HG03457 (cell line): ENCODE results near the gene GH2.

Experiments
- ATAC-seq: cut with Tn5 transposase; IDR thresholded peaks from one replicate; pipeline ENCODE4 v1.9.1; 2021; ENCODE audit warnings: moderate number of reproducible peaks; ENCODE audit not compliant: unreplicated experiment

Gene GH2

DNA sequence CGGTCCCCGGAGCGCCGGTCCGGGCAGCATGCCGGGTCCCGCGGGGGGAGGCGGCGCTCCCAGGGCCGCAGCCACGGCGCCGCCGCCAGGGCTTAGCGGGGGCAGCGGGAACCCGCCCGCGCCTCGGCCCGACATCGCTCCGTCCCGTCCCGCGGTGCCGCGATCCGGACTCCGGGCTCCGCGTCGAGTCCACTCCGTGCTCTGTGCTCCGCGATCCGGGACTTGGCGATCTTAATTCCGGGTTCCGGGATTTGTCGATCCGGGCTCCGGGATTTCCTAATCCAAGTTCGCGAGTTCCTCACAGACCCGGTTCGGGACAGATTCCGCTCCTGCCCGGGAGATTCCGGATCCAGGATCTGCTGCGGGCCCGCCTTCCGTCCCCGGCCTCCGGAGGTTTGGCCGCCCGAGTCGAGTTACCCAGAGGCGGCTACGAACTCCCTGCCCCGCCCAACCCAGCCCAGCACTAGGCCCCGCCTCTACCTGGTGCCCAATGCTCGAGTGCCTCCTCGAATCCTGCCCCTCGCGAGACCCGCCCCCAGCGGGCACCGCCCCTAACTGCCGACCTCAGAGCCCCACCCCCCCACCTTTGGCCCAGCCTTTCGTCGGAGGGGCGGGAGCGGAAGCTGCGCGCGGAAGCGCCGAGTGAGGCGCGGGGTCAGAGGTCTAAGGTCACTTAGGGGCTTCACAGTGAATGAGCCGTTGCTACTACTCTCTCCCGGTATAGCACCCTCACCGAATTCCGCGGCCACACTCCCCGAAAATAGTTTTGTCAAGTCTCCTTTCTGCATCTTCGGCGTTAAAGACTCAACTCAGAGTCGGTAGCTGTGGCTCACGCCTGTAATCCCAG is 39.0 kb downstream of the GH2 start, which contains the start of gene SMARCD2:
Gene SMARCD2, minus strand, starts transcription at position 146 of the 847 bp plus-strand sequence. Its CDS starts 11 bp downstream, at position 135.
- peak; percentile 64 for ATAC-seq

DNA sequence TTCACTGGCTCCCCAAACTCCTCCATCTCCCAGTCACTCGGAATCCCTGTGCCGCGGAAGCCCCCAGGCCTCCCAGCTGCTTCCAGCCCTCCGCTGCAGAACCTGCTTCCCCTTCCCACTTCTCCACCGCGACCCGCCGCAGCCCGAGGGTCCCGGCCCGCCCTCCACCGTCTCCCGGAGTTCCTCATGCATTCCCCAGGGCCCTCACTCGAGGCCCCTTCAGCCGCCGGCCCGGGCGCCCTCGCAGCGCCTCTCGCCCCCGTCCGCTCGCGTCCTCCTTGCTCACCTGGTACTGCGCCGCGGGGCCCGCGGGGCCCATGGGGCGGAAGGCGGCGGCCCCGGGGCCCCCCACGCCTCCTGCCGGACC is 39.6 kb downstream of the GH2 start:
- ATAC-seq, result peak; percentile 6

DNA sequence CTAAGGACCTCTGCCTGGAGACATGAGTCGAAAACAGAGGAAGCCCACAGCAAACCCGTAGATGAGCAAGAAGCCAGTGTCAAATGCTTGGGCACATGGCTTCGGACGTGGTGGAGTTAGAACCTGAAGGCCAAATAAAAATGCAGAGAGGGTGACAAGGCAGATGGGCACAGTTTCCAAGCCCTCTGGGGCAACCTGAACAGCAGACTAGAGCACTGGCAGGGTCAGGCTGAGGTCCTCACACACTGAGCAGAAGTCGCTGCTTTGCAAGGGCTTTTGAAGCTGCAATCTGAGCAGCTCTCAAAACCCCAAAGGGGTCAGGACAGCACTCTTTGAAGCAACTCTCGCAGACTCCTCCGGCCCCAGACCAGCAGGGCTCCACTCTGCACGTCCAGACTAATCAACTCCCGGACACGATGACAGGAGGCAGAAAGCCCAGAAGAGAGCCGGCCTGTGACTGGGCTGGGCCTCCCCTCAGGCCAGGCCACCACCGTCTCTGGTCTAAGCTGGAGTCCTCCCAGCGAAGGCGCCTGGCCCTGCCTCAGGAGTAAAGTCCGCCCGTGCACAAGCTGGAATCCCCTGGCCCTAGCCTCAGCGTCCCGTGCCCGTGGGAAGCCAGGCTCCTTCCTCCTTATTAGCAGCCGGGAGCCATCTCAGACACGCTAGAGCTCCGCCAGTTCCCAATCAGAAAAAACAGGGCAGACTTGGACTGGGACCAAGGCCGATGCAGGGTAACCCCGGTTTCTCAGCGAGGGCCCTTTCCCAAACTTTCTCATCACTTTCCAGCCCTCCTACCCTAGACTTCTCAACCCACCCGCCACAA is 40.2 kb downstream of the GH2 start:
- ATAC-seq, result no peak

DNA sequence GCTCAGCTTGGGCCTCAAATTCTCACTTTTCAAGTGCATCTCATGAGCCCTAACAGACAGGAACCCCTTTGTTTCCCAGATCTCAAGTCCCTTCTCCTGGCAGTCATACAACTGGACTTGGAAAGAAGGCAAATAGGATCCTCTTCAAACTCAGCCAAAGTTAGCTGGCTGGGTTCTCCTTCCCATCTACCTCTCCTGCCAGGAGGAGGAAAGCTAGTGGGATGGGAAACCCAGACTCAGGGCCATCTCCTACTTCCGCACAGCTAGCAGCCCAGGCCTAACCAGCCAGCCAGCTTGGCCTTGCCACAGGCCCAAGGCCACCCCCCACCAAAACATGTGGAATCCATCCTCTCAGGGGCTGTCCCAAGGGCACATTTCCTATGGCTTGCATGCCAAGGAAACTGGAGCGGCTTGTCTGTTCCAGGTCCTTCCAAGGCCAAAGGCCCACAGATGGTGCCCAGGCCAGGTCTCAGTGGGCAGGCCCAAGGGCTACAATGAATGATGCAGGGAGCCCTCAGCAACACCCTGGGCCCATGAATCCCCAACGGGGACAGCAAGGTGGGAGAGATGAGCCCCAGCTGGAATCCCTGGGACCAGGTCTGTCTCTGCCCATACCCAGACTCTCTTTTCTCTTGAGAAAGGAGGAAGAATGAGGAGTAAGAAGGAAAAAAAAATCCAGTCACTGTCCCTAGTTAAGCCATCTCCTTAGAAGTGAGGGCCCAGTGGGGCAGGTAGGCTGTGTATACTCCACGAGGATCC is 41.0 kb downstream of the GH2 start:
- no peak for ATAC-seq

DNA sequence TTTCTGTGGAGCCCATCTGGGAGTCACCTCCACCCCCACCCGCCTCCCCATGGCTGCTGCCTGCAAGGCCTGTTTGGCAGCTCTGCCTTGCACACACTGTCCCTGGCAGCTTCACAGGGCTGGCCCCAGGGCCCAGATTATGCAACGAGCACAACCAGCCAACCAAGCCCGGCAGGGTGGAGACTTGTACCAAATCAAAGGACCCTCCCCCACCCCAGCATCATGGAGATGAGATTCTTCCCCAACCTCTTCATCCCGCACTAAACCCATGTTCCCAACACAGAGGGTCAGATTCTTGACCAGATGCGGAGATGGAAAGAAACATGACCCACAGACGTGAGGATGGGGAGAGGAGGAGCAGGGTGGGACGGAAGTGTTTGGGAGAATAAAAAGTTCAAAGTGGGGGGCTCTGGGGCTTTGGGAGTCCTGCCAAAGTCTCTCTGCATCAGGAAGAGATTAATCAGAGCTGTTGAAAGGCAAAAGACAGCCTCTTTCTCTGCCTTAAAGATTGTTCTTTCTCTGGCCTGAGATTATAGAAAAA is 43.0 kb downstream of the GH2 start:
- no peak for ATAC-seq

DNA sequence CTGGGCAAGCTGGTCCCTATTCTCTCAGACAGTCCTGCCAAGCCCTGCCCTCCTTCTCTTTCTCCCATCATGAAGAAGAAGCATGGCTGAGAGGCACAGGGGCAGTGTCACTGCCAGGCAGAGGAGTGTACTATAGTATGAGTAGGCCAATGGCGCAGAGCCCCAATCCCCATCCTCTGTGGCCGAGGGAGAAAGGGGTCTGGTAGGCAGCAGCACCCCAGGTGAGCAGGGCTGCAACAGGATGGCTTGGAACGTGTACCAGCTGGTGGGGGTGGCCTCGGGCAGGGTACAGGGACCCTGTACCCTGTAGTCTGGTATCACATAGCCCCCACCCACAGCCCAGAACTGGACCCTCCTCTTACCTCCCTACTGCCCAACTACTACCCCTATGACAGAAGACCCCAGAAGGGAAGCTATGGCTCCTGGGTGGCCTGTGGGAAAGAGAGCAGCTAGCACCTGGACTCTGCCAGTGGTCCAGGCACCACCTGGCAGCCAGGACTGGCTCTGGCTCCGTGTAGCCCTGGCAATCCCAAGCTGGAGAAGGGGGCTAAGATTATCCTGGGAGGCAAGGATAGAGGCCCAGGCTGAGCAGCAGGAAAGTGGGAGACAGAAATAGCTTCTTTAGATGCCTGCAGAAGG is 43.7 kb downstream of the GH2 start:
- ATAC-seq, result no peak

DNA sequence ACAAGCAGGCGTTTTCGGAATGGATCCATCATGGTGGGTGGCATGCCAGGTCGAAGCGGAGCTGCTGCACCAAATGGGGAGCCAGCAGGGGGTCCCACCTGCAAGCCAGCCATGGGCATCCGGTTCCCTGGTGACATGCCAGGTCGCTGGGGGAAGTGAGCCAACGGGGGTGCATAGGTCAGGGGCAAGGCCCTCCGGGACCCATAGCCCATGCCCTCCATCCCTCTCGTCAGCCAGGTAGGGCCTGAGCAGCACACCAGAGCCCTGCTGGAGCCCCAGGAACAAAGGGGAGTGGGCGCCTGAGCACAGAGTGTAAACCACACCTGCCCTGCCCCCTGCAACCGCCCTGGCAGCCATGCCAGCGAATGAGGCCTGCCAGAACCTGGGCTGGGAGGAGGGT is 44.3 kb downstream of the GH2 start:
- ATAC-seq, result no peak

DNA sequence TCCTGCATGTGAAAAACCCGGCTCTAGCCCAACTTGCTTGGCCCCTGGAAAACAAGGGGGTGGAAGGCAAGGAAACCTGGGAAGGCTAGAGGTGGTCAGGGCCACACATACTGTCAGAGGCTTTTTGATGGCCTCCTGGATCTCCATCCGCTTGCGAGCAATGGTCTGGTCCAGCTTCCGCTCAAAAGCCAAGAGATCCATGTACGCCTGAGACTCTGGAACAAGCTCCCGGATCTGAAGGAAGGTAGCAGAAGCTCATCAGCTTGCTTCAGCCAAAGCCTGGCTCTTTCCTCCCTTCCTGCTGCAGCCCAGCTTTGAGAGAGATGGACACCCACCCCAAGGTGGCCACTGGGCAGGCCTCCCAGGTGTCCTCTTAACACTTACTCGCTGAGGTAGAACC is 44.9 kb downstream of the GH2 start:
- ATAC-seq, result no peak

DNA sequence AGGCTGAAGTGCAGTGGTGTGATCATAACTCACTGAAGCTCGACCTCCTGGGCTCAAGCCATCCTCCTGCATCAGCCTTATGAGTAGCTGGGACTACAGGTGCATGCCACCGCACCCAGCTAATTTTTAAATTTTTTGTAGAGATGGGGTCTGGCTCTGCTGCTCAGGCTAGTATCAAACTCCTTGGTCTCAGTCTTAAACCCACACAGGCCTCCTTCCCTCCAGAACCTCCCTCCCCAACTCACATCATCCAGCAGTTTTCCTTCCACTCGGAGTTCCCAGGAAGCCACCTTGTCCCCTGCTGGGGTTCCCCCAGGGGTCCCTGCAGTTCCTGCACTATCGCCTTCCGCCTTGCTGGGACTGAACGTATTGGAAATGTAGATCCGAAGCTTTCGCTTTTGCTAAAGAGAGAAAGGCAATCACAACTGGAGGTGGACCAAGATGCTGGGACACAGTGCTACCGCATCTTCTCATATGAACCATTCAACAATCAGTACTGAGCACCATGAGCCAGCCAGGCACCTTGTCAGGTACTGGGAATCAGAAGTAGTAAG is 46.5 kb downstream of the GH2 start:
- no peak for ATAC-seq

DNA sequence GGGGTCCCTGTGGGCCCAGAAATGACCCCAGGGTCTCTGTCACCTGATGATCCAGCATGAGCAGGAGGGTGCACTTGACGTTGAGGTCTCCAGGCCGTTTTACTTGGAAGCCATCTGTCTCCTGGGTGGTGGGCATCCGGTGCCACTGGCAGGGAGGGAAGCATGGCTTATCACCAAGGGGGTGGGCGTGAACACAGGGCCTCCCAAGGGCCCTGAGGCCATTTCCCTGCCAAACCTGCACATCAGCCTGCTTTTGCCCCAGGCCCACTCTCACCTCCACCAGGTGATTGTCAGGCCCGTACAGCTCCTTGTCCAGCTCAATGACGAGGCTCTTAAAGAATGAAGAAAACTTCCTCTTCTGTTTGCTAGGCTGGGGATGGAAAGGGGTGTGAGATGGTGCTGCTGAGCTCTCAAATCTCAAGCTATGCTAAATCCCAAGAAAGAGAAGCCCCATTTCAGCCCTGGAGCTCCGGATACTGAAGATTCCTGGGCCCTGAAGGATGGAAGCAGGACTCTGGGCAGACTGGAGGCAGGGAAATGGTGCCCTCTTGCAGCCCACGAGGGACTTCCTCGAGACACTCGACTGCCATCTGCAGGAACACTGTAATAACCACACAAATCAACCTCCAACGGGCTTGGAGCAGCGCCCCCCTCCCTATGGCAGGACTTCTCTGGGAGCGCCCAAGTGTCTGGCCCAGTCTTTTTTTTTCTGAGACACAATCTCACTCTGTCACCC is 47.1 kb downstream of the GH2 start:
- ATAC-seq, result no peak

DNA sequence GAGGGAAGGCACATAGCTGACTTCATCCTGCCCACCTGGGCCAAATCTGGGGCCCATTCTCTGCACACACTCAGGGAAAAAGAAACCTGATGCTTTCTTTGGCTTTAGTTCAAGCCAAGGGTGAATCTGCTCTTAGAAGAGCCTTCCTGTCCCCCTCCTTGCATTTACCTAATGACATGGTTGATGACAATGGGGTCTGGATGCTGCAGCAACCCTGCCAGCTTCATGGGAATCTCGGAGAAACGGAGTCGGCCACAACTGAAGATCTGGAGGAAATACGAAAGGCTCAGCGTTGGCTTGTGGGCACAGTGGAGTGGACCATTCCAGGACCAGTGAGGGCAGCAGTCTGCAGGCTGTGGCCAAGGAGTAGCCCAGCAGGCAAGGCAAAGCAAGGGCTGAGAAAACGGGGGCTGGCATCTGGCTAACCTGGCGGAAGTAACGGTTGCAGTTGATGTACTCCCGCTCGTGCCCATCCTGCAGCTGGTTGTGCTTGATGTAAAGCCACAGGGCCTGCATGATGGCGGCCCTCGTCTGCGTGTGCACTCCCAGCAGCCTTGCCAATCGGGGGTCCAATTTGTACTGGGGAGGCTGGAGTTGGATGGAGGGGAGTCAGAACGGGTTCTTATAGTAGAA is 47.9 kb downstream of the GH2 start:
- no peak for ATAC-seq

DNA sequence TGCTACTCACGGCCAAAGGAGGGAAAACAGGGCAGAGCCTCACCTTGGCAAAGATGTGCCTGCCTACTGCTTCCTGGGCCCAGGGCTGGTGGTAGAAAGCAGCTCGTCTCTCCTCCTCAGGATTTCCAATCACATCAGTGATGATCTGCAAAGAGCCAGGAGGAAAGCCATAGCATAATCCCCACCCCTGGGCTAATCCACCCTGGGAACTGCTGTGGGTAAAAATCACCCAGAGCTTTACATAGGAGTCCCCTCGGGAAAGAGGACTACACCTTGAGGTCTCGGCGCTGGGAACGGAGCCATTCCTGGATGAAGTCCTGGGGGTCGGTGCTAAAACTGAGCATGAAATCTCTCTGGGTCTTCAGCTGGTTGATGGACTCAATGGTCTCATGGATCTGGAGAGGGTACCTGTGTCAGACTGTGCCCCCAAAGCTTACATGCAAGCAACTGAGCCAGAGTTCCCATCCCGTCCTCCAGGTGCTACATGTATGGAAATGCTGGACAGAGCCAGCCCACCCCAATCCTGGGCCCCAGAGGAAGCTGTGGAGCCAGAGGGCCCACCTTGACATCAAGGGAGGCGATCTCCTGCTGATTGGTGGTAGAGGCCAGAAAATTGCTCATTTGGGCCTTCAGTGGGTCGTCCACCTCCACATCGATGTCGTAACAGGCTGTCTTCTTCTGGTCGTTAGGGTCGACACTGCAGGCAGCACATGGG is 48.6 kb downstream of the GH2 start:
- no peak for ATAC-seq

DNA sequence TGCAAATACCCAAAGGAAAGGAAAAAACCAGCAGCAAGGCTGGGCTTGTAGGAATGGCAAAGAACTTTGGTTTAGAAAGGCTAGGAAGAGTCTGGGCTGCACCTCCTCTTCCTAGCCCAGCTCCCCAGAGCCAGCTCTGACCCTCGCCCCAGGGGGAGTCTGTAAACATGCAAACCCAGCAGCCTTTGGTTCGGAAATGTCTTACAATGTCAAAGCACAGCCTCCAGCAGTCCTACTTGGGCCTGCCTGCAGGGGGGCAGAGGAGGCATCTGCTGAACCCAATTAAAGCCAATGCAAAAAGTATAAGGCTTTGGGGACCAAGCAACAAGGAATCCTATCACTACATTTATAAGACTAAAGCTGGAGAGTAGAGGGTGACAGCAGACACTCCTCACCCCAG is 49.3 kb downstream of the GH2 start:
- ATAC-seq, result no peak

DNA sequence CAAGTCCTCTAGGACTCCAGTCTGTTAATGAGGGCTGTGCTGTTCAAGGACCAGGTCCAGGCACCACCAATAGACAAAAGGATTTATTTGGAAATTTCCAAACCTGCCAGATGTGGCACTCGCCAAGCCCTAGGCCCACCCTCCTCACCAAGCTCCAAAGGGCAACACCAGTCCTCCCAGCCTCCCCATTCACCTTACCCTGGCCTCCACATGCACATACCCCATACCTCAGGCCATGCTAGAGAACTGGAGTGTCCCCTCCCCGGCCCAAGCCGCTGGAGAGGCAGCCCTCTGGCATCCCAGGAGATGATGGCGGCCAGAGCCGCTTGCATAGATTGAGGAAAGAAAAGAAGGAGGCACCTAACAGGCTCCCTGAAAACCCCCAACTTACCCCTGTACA is 49.7 kb downstream of the GH2 start:
- no peak for ATAC-seq

DNA sequence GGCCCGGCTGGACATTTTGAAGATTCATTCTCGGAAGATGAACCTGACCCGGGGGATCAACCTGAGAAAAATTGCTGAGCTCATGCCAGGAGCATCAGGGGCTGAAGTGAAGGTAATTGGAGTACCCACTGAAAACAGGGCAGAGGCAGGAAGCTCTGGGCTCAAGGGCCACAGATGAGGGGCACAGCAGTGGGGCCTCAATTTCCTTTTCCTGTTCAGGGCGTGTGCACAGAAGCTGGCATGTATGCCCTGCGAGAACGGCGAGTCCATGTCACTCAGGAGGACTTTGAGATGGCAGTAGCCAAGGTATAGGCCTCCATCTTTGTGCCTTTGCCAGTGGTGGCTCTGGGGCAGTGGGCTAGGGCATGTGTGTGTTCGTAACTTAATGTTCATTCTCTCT is 50.2 kb downstream of the GH2 start:
- no peak for ATAC-seq

DNA sequence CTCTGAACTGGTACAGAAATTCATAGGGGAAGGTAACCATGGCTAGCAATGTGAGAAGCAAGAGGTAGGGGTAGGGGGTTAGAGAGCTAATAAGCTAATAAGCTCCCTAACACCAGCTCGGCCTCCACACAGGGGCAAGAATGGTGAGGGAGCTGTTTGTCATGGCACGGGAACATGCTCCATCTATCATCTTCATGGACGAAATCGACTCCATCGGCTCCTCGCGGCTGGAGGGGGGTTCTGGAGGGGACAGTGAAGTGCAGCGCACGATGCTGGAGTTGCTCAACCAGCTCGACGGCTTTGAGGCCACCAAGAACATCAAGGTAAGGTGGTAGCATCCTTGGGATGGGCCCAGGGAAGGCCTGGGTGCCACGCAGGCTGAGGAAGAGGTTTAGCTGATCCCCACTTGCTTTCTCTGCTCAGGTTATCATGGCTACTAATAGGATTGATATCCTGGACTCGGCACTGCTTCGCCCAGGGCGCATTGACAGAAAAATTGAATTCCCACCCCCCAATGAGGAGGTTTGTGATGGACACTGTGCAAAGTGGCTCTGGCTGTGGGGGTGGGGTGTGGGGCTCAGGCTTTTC is 50.7 kb downstream of the GH2 start:
- no peak for ATAC-seq

DNA sequence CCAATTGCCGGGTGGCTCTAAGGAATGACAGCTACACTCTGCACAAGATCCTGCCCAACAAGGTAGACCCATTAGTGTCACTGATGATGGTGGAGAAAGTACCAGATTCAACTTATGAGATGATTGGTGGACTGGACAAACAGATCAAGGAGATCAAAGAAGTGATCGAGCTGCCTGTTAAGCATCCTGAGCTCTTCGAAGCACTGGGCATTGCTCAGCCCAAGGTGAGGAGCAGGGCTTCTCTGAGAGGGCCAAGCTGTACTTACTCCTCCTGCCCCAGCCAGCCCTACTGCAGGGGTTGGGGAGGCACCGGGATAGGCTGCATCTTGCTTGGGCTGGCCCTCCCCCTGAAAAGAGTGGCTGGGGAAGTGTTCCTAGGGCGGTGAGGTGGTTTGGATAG is 51.5 kb downstream of the GH2 start:
- ATAC-seq, result no peak
